K562 (cell line): ENCODE measurements around the gene RAE1. TPM values are rescaled to one million over a fixed set of nuclear protein-coding genes. Genes with fewer than 3 reads are reported as not detected.

Experiments
- ATAC-seq: fragments of 200-7000 bp; cut with Tn5 transposase; 3 replicates; pipeline ENCODE4 v1.9.1; 2020; ENCODE audit warnings: moderate library complexity
- BruUV-seq: library from RNA; stranded (reverse); fragments of 400-500 nt; replicated peaks from 2 replicates; lab custom pipeline; 2021; lab: Mats Ljungman, UMichigan
- CTCF ChIA-PET: fragments of 300-600 bp; formaldehyde crosslinking; extraction: SDS; loops from one replicate; lab custom pipeline; 2021; ENCODE audit warnings: low intra/inter-chr PET ratio; lab: Yijun Ruan, JAX
- POLR2A ChIA-PET: fragments of 300-600, 350-650 bp; sonication (Branson Sonifier 250); formaldehyde crosslinking; extraction: SDS; loops from one replicate; lab custom pipeline; 2021; ENCODE audit warnings: antibody characterized with exemption, inconsistent platforms; lab: Yijun Ruan, JAX
- DNase-seq, 4 experiments: peaks; one replicate each; pipeline versions ENCODE4 v3.0.0 to v3.0.0-alpha.2; 2011 to 2018; ENCODE audit warnings: low spot score in 3 of 4, mixed read lengths in 3 of 4; ENCODE audit errors: extremely low read depth in 1 of 4
- FAIRE-seq: peaks from 2 replicates; lab custom pipeline; 2011; peaks lifted over from hg19 to GRCh38; lab: Jason Lieb, UNC
- H2AFZ ChIP-seq: 2 replicates; pipeline ENCODE4 v1.6.0; 2011; ENCODE audit warnings: low read depth, low read length, control low read depth, inconsistent platforms
- H3K27ac ChIP-seq: fragments of 200-600 bp; 3 replicates; pipeline ENCODE4 v1.8.0; 2011; ENCODE audit warnings: low read depth, mild to moderate bottlenecking, control low read depth, inconsistent platforms, low read length, moderate library complexity, mixed read lengths; ENCODE audit errors: extremely low read depth
- H3K27me3 ChIP-seq, 2 experiments: fragments of 300-600 bp in 1 of 2; 2 replicates in 1 of 2; 3 replicates in 1 of 2; pipeline versions ENCODE4 v1.6.0 to v1.8.0; 2011; ENCODE audit warnings: inconsistent platforms in 2 of 2, low read length in 2 of 2, mild to moderate bottlenecking in 1 of 2, mixed read lengths in 1 of 2, moderate library complexity in 1 of 2; ENCODE audit not compliant: control insufficient read depth in 2 of 2, insufficient read depth in 2 of 2
- H3K36me3 ChIP-seq: fragments of 300-600 bp; 3 replicates; pipeline ENCODE4 v1.8.0; 2011; ENCODE audit warnings: mild to moderate bottlenecking, low read length, inconsistent platforms; ENCODE audit not compliant: control insufficient read depth, insufficient read depth
- H3K4me1 ChIP-seq, 2 experiments: fragments of 200-600 bp in 1 of 2; replicated peaks in 1 of 2; 2 replicates in 1 of 2; 3 replicates in 1 of 2; pipeline versions ENCODE4 v1.5.1 to v1.8.0; 2011; ENCODE audit warnings: inconsistent platforms in 2 of 2, low read length in 2 of 2, mild to moderate bottlenecking in 1 of 2, mixed read lengths in 1 of 2, moderate library complexity in 1 of 2; ENCODE audit not compliant: control insufficient read depth in 2 of 2, insufficient read depth in 2 of 2
- H3K4me2 ChIP-seq: 2 replicates; pipeline ENCODE4 v1.6.1; 2011; ENCODE audit warnings: low read length, control low read depth, inconsistent platforms, mixed read lengths; ENCODE audit not compliant: insufficient read depth
- H3K4me3 ChIP-seq: fragments of 200-600 bp; sonication (generic), shearing (Covaris generic); 2 replicates; pipeline ENCODE4 v1.5.1; 2016; ENCODE audit warnings: control low read depth, inconsistent platforms
- H3K79me2 ChIP-seq: fragments of 200-600 bp; 3 replicates; pipeline ENCODE4 v1.8.0; 2011; ENCODE audit warnings: low read length, inconsistent platforms; ENCODE audit not compliant: control insufficient read depth, insufficient read depth
- H3K9ac ChIP-seq, 2 experiments: 2 replicates each; pipeline versions ENCODE4 v1.6.0 to v1.6.1; 2011; ENCODE audit warnings: low read depth in 2 of 2, low read length in 2 of 2, control low read depth in 1 of 2, inconsistent platforms in 1 of 2, mild to moderate bottlenecking in 1 of 2, mixed read lengths in 1 of 2; ENCODE audit not compliant: insufficient read depth in 1 of 2
- H3K9me1 ChIP-seq: one replicate; pipeline ENCODE4 v1.6.0; 2011; ENCODE audit warnings: inconsistent platforms, mild to moderate bottlenecking, low read length, moderate library complexity; ENCODE audit not compliant: control insufficient read depth, insufficient read depth
- H3K9me3 ChIP-seq: replicated peaks from 2 replicates; pipeline ENCODE4 v1.5.1; 2011; ENCODE audit warnings: low read depth, low read length, inconsistent platforms; ENCODE audit not compliant: control insufficient read depth, insufficient read depth
- H4K20me1 ChIP-seq: replicated peaks from 2 replicates; pipeline ENCODE4 v1.6.1; 2011; ENCODE audit warnings: low read length, inconsistent platforms, mixed read lengths; ENCODE audit not compliant: control insufficient read depth, insufficient read depth
- ARHGAP35 ChIP-seq: fragments of 450-650 bp; IDR thresholded peaks from 2 replicates; pipeline ENCODE4 v1.6.1; 2018; ENCODE audit not compliant: partially characterized antibody
- COPS2 ChIP-seq: fragments of 450-650 bp; conservative IDR thresholded peaks from 2 replicates; pipeline ENCODE4 v1.6.1; 2016; ENCODE audit warnings: mild to moderate bottlenecking, moderate library complexity
- CSDE1 ChIP-seq, 2 experiments: fragments of 450-650 bp; IDR thresholded peaks; 2 replicates each; pipeline ENCODE4 v1.6.1; 2016; ENCODE audit warnings: mild to moderate bottlenecking in 1 of 2
- ETV6 ChIP-seq, 3 experiments: fragments of 150-350 bp in 1 of 3; sonication (generic) in 1 of 3; formaldehyde crosslinking in 1 of 3; IDR thresholded peaks; 2 replicates each; pipeline versions ENCODE4 v1.6.1 to v1.8.0; 2014 to 2022; ENCODE audit warnings: borderline replicate concordance in 2 of 3, low read depth in 2 of 3, antibody characterized with exemption in 1 of 3, low read length in 1 of 3, mild to moderate bottlenecking in 1 of 3, missing genetic modification reagents in 1 of 3
- MAFG ChIP-seq: fragments of 450-650 bp; conservative IDR thresholded peaks from 2 replicates; pipeline ENCODE4 v1.6.1; 2016; ENCODE audit warnings: missing genetic modification characterization, missing compliant biosample characterization
- MEIS2 ChIP-seq: fragments of 450-650 bp; IDR thresholded peaks from 2 replicates; pipeline ENCODE4 v1.6.1; 2014; ENCODE audit warnings: mild to moderate bottlenecking; ENCODE audit not compliant: partially characterized antibody
- NR2C2 ChIP-seq, 2 experiments: fragments of 200-800 bp in 1 of 2; sonication (Bioruptor generic) in 1 of 2; sonication (generic) in 1 of 2; formaldehyde crosslinking in 1 of 2; IDR thresholded peaks; 2 replicates each; pipeline versions ENCODE4 v1.6.1 to v1.8.0; 2016 to 2022; ENCODE audit warnings: mild to moderate bottlenecking in 1 of 2, missing compliant biosample characterization in 1 of 2, missing genetic modification characterization in 1 of 2, missing genetic modification reagents in 1 of 2
- OTX1 ChIP-seq: fragments of 450-650 bp; formaldehyde crosslinking; IDR thresholded peaks from 2 replicates; pipeline ENCODE4 v1.4.0; 2022; ENCODE audit warnings: mild to moderate bottlenecking
- PTTG1 ChIP-seq: fragments of 450-650 bp; IDR thresholded peaks from 2 replicates; pipeline ENCODE4 v1.6.1; 2016; ENCODE audit warnings: low read depth, mild to moderate bottlenecking, missing genetic modification characterization, missing compliant biosample characterization
- TEAD1 ChIP-seq, 2 experiments: fragments of 450-650 bp in 1 of 2; sonication (generic) in 1 of 2; formaldehyde crosslinking; IDR thresholded peaks; 2 replicates each; pipeline versions ENCODE4 v1.4.0 to v1.8.0; 2020 to 2022; ENCODE audit warnings: mild to moderate bottlenecking in 2 of 2, missing genetic modification reagents in 1 of 2
- ZNF140 ChIP-seq: fragments of 250-450 bp; sonication (Bioruptor Pico); IDR thresholded peaks from 2 replicates; pipeline ENCODE4 v1.8.0; 2021; ENCODE audit warnings: moderate library complexity, mild to moderate bottlenecking, inconsistent platforms
- ZNF668 ChIP-seq: fragments of 250-450 bp; sonication (Bioruptor Pico); IDR thresholded peaks from 2 replicates; pipeline ENCODE4 v1.8.0; 2022; ENCODE audit warnings: mild to moderate bottlenecking, inconsistent platforms
- WGBS: fragments of 100-300 bp; shearing (Covaris generic); methylation state at CpG from one replicate; pipeline ENCODE4 v1.1.6; 2016; ENCODE audit warnings: low coverage, mixed read lengths; ENCODE audit not compliant: insufficient coverage; ENCODE audit errors: missing lambda C conversion rate; 5-methylcytosine and 5-hydroxymethylcytosine counted together
- in situ Hi-C: fragments of 300-500 bp; cut with MboI; formaldehyde crosslinking; loops from 4 replicates; pipeline ENCODE4 v1.15.0; 2018; ENCODE audit warnings: inconsistent platforms, mixed read lengths
- intact Hi-C: fragments of 100-400 bp; cut with micrococcal nuclease; formaldehyde crosslinking; loops from 2 replicates; pipeline ENCODE4 v1.14.2; 2022
- polyA plus RNA-seq, 8 experiments: library from polyadenylated mRNA; depleted of rRNA in 4 of 8; stranded (reverse) in 5 of 8; unstranded in 3 of 8; fragments of >200 nt; fragmentation: Nextera tagmentation in 2 of 8; fragmentation: Illumina TruSeq in 1 of 8; extraction: Ambion mirVana in 2 of 8; extraction: Trizol in 1 of 8; gene quantifications; 2 replicates each; pipeline versions ENCODE4 v1.2.1 to v1.2.3, GENCODE V29; 2011 to 2014; ENCODE audit warnings: inconsistent platforms in 1 of 8, missing spikeins in 1 of 8
- total RNA-seq, 7 experiments: library from RNA; depleted of rRNA in 6 of 7; stranded (reverse); fragments of >200 nt in 6 of 7; fragmentation: Illumina TruSeq in 2 of 7; extraction: Trizol in 2 of 7; gene quantifications; 2 replicates each; pipeline versions ENCODE4 v1.2.1 to v1.2.3, GENCODE V29; 2011 to 2021; ENCODE audit warnings: low replicate concordance in 1 of 7
- TF ChIP-seq, protein P1 (sequence below): fragments of 250-450 bp; sonication (Bioruptor Pico); IDR thresholded peaks from 2 replicates; pipeline ENCODE4 v1.9.0; 2021; ENCODE audit warnings: mild to moderate bottlenecking
- TF ChIP-seq, protein P2 (sequence below), 2 experiments: fragments of 450-650 bp; formaldehyde crosslinking in 1 of 2; IDR thresholded peaks; 2 replicates each; pipeline versions ENCODE4 v1.4.0 to v1.6.1; 2014 to 2020; ENCODE audit warnings: mild to moderate bottlenecking in 2 of 2, borderline replicate concordance in 1 of 2, low read depth in 1 of 2

RAE1 gene
- total and polyA plus RNA-seq, 9 of the 15 experiments (the other 6 are each of a cell fraction or from before 2014, with no cell fraction given) = 33.7 to 248 (median 77.7) TPM

DNA sequence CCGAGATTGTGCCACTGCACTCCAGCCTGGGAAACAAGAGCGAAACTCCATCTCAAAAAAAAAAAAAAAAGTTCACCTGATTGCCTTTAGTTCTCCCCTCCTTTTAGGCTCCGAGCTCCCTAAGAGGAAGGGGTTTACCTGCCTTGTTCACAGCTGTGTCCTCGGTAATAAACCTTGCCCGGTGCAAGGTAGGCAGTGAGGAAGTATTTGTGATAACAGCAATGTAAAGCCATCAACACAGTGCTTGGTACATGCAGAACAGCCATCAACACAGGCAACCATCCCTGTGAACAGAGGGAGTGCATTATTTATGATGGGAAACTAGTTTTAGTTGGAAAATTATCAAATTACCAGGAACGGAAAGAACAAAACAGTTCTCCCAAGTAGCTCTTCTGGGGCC, 23.2 kb upstream of the RAE1 start:
- Histone ChIP-seq H3K9me1 (no peaks in the 10 kb centered on the region), H3K27ac (no peak overlapping the region), H3K9me3 (no peaks in the 10 kb centered on the region), H3K4me3 (no peak overlapping the region), H3K27me3 (peaks cover 15 to 33% of the 10 kb centered on the region in 2 experiments; a peak in 4 of 5 replicates), H3K9ac (no peak overlapping the region), H3K36me3 (no peaks in the 10 kb centered on the region), H4K20me1 (0 out of 2 replicates have a peak, but pooled peaks cover 4% of the 10 kb centered on the region)
- no TSS peak for BruUV-seq
- in situ Hi-C loops = no loop called here
- no peak for DNase-seq
- TF ChIP-seq ARHGAP35 (no peak), TEAD1 (CRISPR knock-in tag; IDR thresholded peaks at IDR 0.05) (no peak), NR2C2 (CRISPR knock-in tag; IDR thresholded peaks at IDR 0.05) (no peak), NR2C2 (tag; IDR thresholded peaks at IDR 0.05) (no peak), PTTG1 (no peak), CSDE1 (IDR thresholded peaks at IDR 0.05) (no peak), COPS2 (no peak), MEIS2 (no peak), MAFG (no peak), ZNF140 (CRISPR knock-in tag) (no peak), ETV6 (IDR thresholded peaks at IDR 0.05; ENCODE audit: borderline replicate concordance in 1 of 2, low read depth in 2 of 2, low read length in 1 of 2) (no peak), ETV6 (CRISPR knock-in tag; IDR thresholded peaks at IDR 0.05; ENCODE audit: borderline replicate concordance) (no peak), OTX1 (CRISPR knock-in tag) (no peak), ZNF668 (no peak)
- TF ChIP-seq, protein P1, sequence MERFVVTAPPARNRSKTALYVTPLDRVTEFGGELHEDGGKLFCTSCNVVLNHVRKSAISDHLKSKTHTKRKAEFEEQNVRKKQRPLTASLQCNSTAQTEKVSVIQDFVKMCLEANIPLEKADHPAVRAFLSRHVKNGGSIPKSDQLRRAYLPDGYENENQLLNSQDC (CRISPR knock-in tag) = no peak
- TF ChIP-seq, protein P2, sequence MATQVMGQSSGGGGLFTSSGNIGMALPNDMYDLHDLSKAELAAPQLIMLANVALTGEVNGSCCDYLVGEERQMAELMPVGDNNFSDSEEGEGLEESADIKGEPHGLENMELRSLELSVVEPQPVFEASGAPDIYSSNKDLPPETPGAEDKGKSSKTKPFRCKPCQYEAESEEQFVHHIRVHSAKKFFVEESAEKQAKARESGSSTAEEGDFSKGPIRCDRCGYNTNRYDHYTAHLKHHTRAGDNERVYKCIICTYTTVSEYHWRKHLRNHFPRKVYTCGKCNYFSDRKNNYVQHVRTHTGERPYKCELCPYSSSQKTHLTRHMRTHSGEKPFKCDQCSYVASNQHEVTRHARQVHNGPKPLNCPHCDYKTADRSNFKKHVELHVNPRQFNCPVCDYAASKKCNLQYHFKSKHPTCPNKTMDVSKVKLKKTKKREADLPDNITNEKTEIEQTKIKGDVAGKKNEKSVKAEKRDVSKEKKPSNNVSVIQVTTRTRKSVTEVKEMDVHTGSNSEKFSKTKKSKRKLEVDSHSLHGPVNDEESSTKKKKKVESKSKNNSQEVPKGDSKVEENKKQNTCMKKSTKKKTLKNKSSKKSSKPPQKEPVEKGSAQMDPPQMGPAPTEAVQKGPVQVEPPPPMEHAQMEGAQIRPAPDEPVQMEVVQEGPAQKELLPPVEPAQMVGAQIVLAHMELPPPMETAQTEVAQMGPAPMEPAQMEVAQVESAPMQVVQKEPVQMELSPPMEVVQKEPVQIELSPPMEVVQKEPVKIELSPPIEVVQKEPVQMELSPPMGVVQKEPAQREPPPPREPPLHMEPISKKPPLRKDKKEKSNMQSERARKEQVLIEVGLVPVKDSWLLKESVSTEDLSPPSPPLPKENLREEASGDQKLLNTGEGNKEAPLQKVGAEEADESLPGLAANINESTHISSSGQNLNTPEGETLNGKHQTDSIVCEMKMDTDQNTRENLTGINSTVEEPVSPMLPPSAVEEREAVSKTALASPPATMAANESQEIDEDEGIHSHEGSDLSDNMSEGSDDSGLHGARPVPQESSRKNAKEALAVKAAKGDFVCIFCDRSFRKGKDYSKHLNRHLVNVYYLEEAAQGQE (IDR thresholded peaks at IDR 0.05; ENCODE audit: borderline replicate concordance) = no peak
- TF ChIP-seq, protein P2 (CRISPR knock-in tag; IDR thresholded peaks at IDR 0.05; ENCODE audit: low read depth) = no peak
- TF ChIP-seq, all 486 proteins: peak for 0
- H3K4me2 ChIP-seq = no peak overlapping the region
- no peak overlapping the region for H2AFZ ChIP-seq
- ChIA-PET POLR2A (no interaction called here), CTCF (no interaction called here)
- H3K79me2 ChIP-seq = no peaks in the 10 kb centered on the region
- intact Hi-C loops = no loop called here
- H3K4me1 ChIP-seq = peaks cover 2 to 7% of the 10 kb centered on the region in 2 experiments; a peak in 2 of 5 replicates
- 3% methylated on average over 4 of the region's 6 CpGs for WGBS
- ATAC-seq (no peak), FAIRE-seq (no peak)
